Left renal pelvis (tissue), 4 donors: ENCODE results near the gene HOXB8. TPM values are rescaled to one million over a fixed set of nuclear protein-coding genes. Genes with fewer than 3 reads are reported as not detected.

Experiments
- DNase-seq, 4 donors: peaks; one replicate each; pipeline ENCODE4 v3.0.0-alpha.2; 2013; ENCODE audit warnings: low read depth in 4 of 4, low spot score in 3 of 4
- polyA plus RNA-seq, 4 donors: library from polyadenylated mRNA; unstranded; fragments of 120-200 nt; gene quantifications; one replicate each; pipeline ENCODE4 v1.2.1, GENCODE V29; 2013; ENCODE audit not compliant: insufficient read length in 4 of 4

The HOXB8 gene
- polyA plus RNA-seq, 4 donors: 5.1 to 61.5 (median 46.5) TPM

DNA sequence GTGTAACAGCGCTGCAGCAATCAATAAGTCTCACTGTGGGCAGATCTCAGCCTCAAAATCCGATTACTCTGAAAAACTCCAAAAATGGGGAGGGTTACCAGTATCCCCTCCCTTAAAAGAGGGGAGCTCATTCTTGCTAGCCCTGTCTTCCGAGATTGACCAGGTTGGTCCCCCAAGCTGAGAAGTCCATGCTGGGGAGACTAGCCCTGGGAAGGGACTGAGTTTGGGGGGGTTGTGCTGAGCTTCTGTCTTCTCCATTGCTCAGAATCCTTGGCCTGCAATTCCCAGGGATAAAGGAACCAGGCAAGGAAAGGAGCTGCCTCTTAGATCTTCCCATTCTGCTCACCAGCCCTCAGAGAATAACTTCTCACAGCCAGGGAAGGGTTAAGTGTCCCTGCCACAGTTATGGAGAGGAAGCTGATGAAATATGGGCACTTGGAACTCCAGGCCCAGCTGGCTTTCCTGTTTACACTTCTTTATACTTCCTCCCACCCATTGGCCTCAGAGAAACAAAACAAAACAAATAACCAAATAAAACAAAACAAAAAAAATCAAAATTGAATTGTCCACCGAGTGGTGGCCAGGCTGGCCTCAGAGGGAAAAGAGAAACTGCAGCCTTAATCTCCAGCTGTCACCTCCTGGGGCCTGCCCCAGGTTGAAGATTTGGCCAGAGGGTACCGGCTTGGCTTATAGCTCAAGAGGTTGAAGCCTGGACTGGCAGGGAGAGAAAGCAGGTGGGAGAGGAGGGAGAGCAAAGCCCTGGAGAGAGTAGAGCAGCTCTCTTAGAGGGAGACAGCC, 27.6 kb downstream of the HOXB8 start:
- DNase-seq: no peak

DNA sequence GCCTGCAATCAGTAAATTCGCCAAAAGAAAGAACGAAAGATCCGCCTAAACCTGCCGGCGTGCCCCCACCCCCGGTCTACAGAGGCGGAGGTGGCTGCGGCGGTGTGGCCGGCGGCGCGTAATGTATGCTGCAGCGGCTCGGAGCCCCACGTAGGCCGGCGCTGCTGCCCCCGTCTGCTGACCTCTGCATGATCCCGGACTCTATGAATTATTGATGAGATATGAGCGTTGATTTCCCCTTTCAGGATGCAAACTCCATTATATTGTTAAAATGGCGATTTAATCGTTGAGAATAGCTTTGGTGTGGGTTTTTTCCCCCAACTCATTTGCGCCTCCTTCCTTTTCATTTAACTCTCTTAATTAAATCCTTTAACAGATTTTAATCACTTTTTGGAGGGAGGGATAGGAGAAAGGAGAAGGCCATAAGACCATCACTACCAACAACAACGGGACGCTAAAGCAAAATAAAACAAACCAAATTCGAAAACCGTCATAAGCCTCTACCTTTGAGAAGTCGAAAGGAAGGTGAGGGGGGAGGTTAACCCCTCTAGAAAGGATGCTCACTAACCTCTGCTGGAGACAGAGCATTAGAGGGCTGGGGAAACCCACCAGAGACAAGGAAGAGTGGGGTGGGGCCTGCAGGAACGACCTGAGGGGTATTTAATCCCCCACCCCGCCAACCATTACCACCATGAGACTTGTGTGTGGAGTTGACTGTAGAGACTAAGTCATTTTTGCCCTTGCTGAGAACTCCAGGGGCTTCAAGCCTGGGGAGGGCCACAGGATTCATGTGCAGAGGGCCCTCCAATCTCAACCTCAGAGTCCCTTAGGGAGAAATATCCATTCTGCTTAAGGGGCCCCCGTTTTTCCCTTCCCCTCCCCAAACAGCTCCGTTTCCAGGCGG, 28.5 kb downstream of the HOXB8 start:
- no peak for DNase-seq

- no peak for DNase-seq
Observed at GRCh38 chr17:48584223-48584741, 30.8 kb downstream of the HOXB8 start.

DNA sequence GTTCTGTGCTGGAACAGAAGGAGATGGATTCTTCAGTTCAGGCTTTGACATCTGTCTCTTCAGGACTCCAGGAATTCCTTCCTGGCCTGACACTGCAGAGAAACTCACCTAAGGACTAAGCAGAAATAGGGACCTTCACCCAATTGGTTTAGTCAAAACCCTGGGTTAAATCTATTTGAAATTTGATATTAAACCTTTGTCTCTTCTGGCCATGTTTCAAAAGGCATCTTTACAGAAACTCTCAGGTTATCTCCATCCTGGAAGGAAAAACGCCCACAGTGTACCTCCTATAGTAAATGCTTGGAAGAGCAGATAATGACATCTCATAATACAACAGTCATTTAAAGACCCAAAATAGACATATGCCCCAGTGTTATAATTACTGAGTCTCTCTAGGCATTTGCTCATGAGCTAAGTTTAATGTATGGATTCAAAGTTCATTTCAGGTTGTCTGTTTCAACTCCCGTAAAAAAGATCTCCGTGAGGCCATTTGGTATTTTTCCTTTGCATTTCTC, 31.3 kb downstream of the HOXB8 start:
- DNase-seq: no peak

DNA sequence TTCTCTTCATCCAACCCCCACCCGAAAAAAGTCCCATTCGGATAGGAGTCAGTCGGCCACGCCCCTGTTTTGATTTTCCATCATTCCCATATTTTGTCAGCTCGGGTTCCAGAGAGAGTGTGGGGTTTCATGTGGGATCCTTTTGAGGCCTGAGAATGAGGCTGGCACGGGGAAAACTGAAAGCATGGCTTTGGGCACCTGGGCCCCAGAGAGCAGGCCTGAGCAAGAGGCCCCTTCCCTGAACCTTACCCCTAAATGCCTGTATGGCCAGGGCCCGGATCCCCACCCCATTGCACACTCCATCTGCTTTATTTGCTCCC, 32.4 kb downstream of the HOXB8 start:
- no peak for DNase-seq

GRCh38 chr17:48579760-48580554, 35.1 kb downstream of the HOXB8 start:
- DNase-seq: no peak

DNA sequence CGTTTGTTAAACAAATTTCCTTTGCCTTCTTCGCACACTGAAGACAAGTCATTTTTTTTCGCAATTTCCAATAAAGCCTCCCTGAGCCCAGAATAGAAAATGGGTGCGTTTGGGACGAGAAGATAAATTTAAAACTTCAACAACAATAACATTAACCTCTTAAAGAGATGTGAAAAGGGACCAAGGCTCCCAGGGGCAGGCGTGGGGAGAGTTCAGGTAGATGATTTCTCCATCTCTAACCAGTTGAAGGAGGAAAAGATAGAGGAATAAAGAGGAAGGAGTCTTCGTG, 35.7 kb downstream of the HOXB8 start:
- DNase-seq: no peak

- no peak for DNase-seq
Observed at GRCh38 chr17:48578616-48579470, 36.2 kb downstream of the HOXB8 start.

DNA sequence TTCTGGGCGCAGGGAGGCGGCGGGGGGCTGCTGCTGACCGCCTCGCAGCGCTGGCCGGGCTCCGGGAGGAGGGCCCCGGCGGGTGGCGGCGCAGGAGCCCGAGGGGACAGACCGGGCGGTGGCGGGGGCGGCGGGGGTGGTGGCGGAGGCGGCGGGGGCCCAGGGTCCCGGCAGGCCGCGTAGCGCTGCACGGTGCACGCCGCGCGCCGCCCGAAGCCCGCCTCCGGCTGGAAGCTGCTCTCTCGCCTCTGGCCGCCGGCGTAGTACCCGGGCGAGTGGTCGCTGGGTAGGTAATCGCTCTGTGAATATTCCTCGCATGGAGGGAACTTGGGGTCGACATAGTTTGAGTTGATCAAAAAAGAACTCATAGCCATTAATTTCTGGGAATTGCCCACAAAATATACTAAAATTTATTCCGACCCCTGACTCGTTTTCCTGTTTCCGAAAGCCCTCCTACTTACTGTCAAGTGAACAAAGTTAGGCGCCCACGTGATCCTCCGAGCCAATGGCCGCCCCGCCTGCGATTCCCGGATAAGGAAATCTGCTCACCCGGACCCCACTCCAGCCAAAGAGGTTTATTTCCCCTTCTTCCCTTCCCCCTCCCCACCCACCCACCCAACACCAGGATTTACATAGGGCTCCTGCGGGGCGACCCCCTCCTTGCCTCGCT, 37.0 kb downstream of the HOXB8 start, which contains the start of gene HOXB4:
HOXB4 (minus strand) TSS at position 405 of the 670 bp plus-strand sequence; CDS start at position 374, 31 bp downstream.
- DNase-seq: no peak

- peak in 2 of 4 donors; percentile 85 to 94 for DNase-seq
Observed at GRCh38 chr17:48577330-48577945, 37.7 kb downstream of the HOXB8 start.

- no peak for DNase-seq
Observed at GRCh38 chr17:48576479-48577309, 38.4 kb downstream of the HOXB8 start.

GRCh38 chr17:48575673-48576478, 39.2 kb downstream of the HOXB8 start:
- DNase-seq: no peak

GRCh38 chr17:48575066-48575582, 40.0 kb downstream of the HOXB8 start:
- no peak for DNase-seq

- DNase-seq: no peak
Observed at GRCh38 chr17:48574505-48575065, 40.5 kb downstream of the HOXB8 start.

GRCh38 chr17:48571826-48572417, 43.2 kb downstream of the HOXB8 start:
- DNase-seq: no peak
